HUES6 (cell line): ENCODE measurements around the gene THOC5.
"Not testable (repeated sequence)": the region's sequence is repeated elsewhere in the genome, so short reads cannot be mapped to it uniquely, and the experiment has no call there.

ENCODE experiments used
- H3K27ac ChIP-seq: 2 replicates; pipeline ENCODE4 v1.7.0; 2013; ENCODE audit warnings: low read depth, mild to moderate bottlenecking, low read length, inconsistent platforms
- H3K27me3 ChIP-seq: 2 replicates; pipeline ENCODE4 v1.6.1; 2013; ENCODE audit warnings: low read length; ENCODE audit not compliant: control insufficient read depth, insufficient read depth
- H3K36me3 ChIP-seq: 2 replicates; pipeline ENCODE4 v1.6.1; 2013; ENCODE audit warnings: low read length; ENCODE audit not compliant: control insufficient read depth, insufficient read depth
- H3K4me1 ChIP-seq: 2 replicates; pipeline ENCODE4 v1.6.1; 2013; ENCODE audit warnings: low read length; ENCODE audit not compliant: control insufficient read depth, insufficient read depth
- H3K4me3 ChIP-seq: 2 replicates; pipeline ENCODE4 v1.5.1; 2013; ENCODE audit warnings: low read depth, low read length
- H3K9ac ChIP-seq: one replicate; pipeline ENCODE4 v1.6.1; 2013; ENCODE audit warnings: mild to moderate bottlenecking, low read length
- H3K9me3 ChIP-seq: 2 replicates; pipeline ENCODE4 v1.6.1; 2013; ENCODE audit warnings: low read depth, low read length; ENCODE audit not compliant: control insufficient read depth, insufficient read depth

THOC5 gene

GRCh38 chr22:29559030-29559429 is 5.5 kb upstream of the THOC5 start:
- Histone ChIP-seq H3K4me3 (no peak overlapping the region), H3K9ac (no peak overlapping the region), H3K27ac (no peak overlapping the region), H3K27me3 (no peaks in the 10 kb centered on the region), H3K4me1 (no peaks in the 10 kb centered on the region), H3K36me3 (peaks cover 83% of the 10 kb centered on the region), H3K9me3 (no peaks in the 10 kb centered on the region)

GRCh38 chr22:29555065-29555644 is 1.6 kb upstream of the THOC5 start:
- no peaks in the 10 kb centered on the region; the same call in 1 of the 2 replicates for H3K9me3 ChIP-seq
- peaks cover 59% of the 10 kb centered on the region for H3K36me3 ChIP-seq
- no peaks in the 10 kb centered on the region for H3K27me3 ChIP-seq
- H3K4me1 ChIP-seq, result no peaks in the 10 kb centered on the region
- no peak overlapping the region for H3K9ac ChIP-seq
- no peak overlapping the region for H3K27ac ChIP-seq
- no peak overlapping the region for H3K4me3 ChIP-seq

- H3K4me3 ChIP-seq, result peak overlapping the region; percentile 79
- H3K27ac ChIP-seq, result not testable (repeated sequence)
Observed at GRCh38 chr22:29552357-29552756, 1.2 kb downstream of the THOC5 start.

GRCh38 chr22:29550005-29550404 is 3.6 kb downstream of the THOC5 start:
- no peak overlapping the region for H3K9ac ChIP-seq
- no peaks in the 10 kb centered on the region for H3K27me3 ChIP-seq
- no peak overlapping the region for H3K27ac ChIP-seq
- H3K4me1 ChIP-seq, result no peaks in the 10 kb centered on the region
- no peaks in the 10 kb centered on the region; the same call in 1 of the 2 replicates for H3K9me3 ChIP-seq
- H3K4me3 ChIP-seq, result no peak overlapping the region
- peaks cover 58% of the 10 kb centered on the region for H3K36me3 ChIP-seq

More at GRCh38 chr22:29552357-29552756, 1.2 kb downstream of the THOC5 start:
- H3K4me1 ChIP-seq, H3K9me3 ChIP-seq, H3K9ac ChIP-seq, H3K27me3 ChIP-seq: not testable (repeated sequence)
- peaks cover 59% of the 10 kb centered on the region for H3K36me3 ChIP-seq

- peaks cover 90% of the 10 kb centered on the region for H3K36me3 ChIP-seq
- H3K9me3 ChIP-seq, H3K27me3 ChIP-seq, H3K27ac ChIP-seq, H3K4me1 ChIP-seq, H3K4me3 ChIP-seq, H3K9ac ChIP-seq: not testable (repeated sequence)
Observed at GRCh38 chr22:29545045-29545444, 8.5 kb downstream of the THOC5 start.

GRCh38 chr22:29541845-29542244 is 11.7 kb downstream of the THOC5 start:
- no peaks in the 10 kb centered on the region for H3K27me3 ChIP-seq
- H3K4me3 ChIP-seq, result no peak overlapping the region
- H3K4me1 ChIP-seq, result no peaks in the 10 kb centered on the region
- no peaks in the 10 kb centered on the region for H3K9me3 ChIP-seq
- H3K9ac ChIP-seq, result no peak overlapping the region
- no peak overlapping the region for H3K27ac ChIP-seq
- peaks cover 85% of the 10 kb centered on the region for H3K36me3 ChIP-seq

GRCh38 chr22:29539105-29539504 is 14.5 kb downstream of the THOC5 start:
- Histone ChIP-seq H3K4me1 (no peaks in the 10 kb centered on the region), H3K36me3 (peaks cover 85% of the 10 kb centered on the region), H3K9ac (no peak overlapping the region), H3K27ac (no peak overlapping the region), H3K4me3 (no peak overlapping the region), H3K9me3 (no peaks in the 10 kb centered on the region), H3K27me3 (no peaks in the 10 kb centered on the region)

- Histone ChIP-seq H3K27ac (no peak overlapping the region), H3K36me3 (peaks cover 90% of the 10 kb centered on the region), H3K9ac (no peak overlapping the region), H3K4me3 (no peak overlapping the region), H3K9me3 (no peaks in the 10 kb centered on the region), H3K27me3 (no peaks in the 10 kb centered on the region), H3K4me1 (no peaks in the 10 kb centered on the region)
Observed at GRCh38 chr22:29536411-29536810, 17.1 kb downstream of the THOC5 start.

- no peak overlapping the region for H3K4me3 ChIP-seq
- H3K9ac ChIP-seq, result no peak overlapping the region
- no peaks in the 10 kb centered on the region for H3K4me1 ChIP-seq
- H3K36me3 ChIP-seq, result peaks cover 91% of the 10 kb centered on the region
- no peaks in the 10 kb centered on the region for H3K27me3 ChIP-seq
- no peaks in the 10 kb centered on the region for H3K9me3 ChIP-seq
- H3K27ac ChIP-seq, result no peak overlapping the region
Observed at GRCh38 chr22:29531419-29531818, 22.1 kb downstream of the THOC5 start.

GRCh38 chr22:29530716-29531115 is 22.8 kb downstream of the THOC5 start:
- no peak overlapping the region for H3K27ac ChIP-seq
- H3K9ac ChIP-seq, result no peak overlapping the region
- H3K27me3 ChIP-seq, result no peaks in the 10 kb centered on the region
- no peak overlapping the region for H3K4me3 ChIP-seq
- no peaks in the 10 kb centered on the region for H3K4me1 ChIP-seq
- no peaks in the 10 kb centered on the region for H3K9me3 ChIP-seq
- H3K36me3 ChIP-seq, result peaks cover 89% of the 10 kb centered on the region

- Histone ChIP-seq H3K27ac (no peak overlapping the region), H3K4me1 (no peaks in the 10 kb centered on the region), H3K4me3 (no peak overlapping the region), H3K27me3 (no peaks in the 10 kb centered on the region), H3K36me3 (peaks cover 93% of the 10 kb centered on the region), H3K9me3 (no peaks in the 10 kb centered on the region), H3K9ac (no peak overlapping the region)
Observed at GRCh38 chr22:29528144-29528543, 25.4 kb downstream of the THOC5 start.
